Measurements from ENCODE around the gene SEMA3C.

The SEMA3C gene

DNA sequence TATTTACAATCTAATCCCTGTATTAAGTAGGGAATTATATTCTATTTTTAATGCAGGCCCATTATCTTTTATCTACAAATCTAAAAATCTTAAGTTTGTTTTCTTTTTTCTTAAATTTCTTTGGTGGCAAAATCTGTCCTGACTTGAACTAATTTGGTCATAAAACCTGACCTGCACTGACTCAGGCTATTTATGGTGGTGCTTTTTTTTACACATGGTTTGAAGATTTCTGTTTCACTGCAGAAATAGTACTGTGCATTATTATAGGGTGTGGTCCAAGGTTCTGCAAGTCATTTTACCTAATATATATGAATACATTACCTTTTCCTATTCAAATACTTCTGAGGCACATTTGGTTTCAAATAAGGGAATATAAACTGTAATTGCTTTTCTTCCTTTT is 143.4 kb downstream of the SEMA3C start:
- peaks cover 20% of the 10 kb centered on the region; the same call in 1 of the 2 replicates for H3K4me1 ChIP-seq (ENCODE audit: control insufficient read depth, insufficient read depth, low read length)
- H3K9me3 ChIP-seq (ENCODE audit: control insufficient read depth, insufficient read depth, low read depth, low read length): no peaks in the 10 kb centered on the region
- peaks cover 17% of the 10 kb centered on the region for H3K27me3 ChIP-seq (ENCODE audit: control insufficient read depth, insufficient read depth, low read length)
- no peak overlapping the region for H3K4me3 ChIP-seq (ENCODE audit: low read depth, low read length)
- no peak overlapping the region for H3K27ac ChIP-seq (ENCODE audit: low read depth, low read length)
- H3K9ac ChIP-seq (ENCODE audit: low read length): no peak overlapping the region
- no peaks in the 10 kb centered on the region for H3K36me3 ChIP-seq (ENCODE audit: control insufficient read depth, insufficient read depth, low read length)

DNA sequence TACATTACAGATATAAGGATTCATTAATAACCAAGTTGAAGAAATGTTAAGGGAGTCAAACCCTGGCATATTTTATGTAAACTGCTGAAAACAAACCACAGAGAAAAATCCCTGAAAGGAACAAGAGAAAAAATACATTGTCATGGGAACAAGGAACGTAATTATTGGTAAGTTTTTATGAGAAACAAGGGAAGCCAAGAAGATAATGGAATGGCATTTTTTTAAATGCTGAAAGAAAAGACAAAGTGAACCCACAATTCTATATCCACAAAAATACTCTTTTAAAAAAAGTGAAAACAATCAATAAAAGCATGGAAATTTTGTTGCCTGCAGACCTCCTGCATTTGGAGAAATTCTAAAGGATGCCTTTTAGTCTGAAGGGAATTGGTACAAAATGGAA is 144.0 kb downstream of the SEMA3C start:
- H3K27ac ChIP-seq (ENCODE audit: low read depth, low read length): no peak overlapping the region
- peaks cover 20% of the 10 kb centered on the region; the same call in 1 of the 2 replicates for H3K4me1 ChIP-seq (ENCODE audit: control insufficient read depth, insufficient read depth, low read length)
- H3K36me3 ChIP-seq (ENCODE audit: control insufficient read depth, insufficient read depth, low read length): no peaks in the 10 kb centered on the region
- peaks cover 22% of the 10 kb centered on the region for H3K27me3 ChIP-seq (ENCODE audit: control insufficient read depth, insufficient read depth, low read length)
- H3K9me3 ChIP-seq (ENCODE audit: control insufficient read depth, insufficient read depth, low read depth, low read length): no peaks in the 10 kb centered on the region
- H3K9ac ChIP-seq (ENCODE audit: low read length): no peak overlapping the region
- no peak overlapping the region for H3K4me3 ChIP-seq (ENCODE audit: low read depth, low read length)

- peaks cover 20% of the 10 kb centered on the region; the same call in 1 of the 2 replicates for H3K4me1 ChIP-seq (ENCODE audit: control insufficient read depth, insufficient read depth, low read length)
- no peak overlapping the region for H3K27ac ChIP-seq (ENCODE audit: low read depth, low read length)
- H3K9ac ChIP-seq (ENCODE audit: low read length): no peak overlapping the region
- no peaks in the 10 kb centered on the region for H3K9me3 ChIP-seq (ENCODE audit: control insufficient read depth, insufficient read depth, low read depth, low read length)
- H3K27me3 ChIP-seq (ENCODE audit: control insufficient read depth, insufficient read depth, low read length): peaks cover 23% of the 10 kb centered on the region
- no peak overlapping the region for H3K4me3 ChIP-seq (ENCODE audit: low read depth, low read length)
- H3K36me3 ChIP-seq (ENCODE audit: control insufficient read depth, insufficient read depth, low read length): no peaks in the 10 kb centered on the region
Observed at GRCh38 chr7:80773787-80774508, 144.9 kb downstream of the SEMA3C start.

- H3K4me3 ChIP-seq (ENCODE audit: low read depth, low read length): no peak overlapping the region
- peaks cover 20% of the 10 kb centered on the region; the same call in 1 of the 2 replicates for H3K4me1 ChIP-seq (ENCODE audit: control insufficient read depth, insufficient read depth, low read length)
- H3K27me3 ChIP-seq (ENCODE audit: control insufficient read depth, insufficient read depth, low read length): peaks cover 23% of the 10 kb centered on the region
- H3K9ac ChIP-seq (ENCODE audit: low read length): no peak overlapping the region
- no peaks in the 10 kb centered on the region for H3K9me3 ChIP-seq (ENCODE audit: control insufficient read depth, insufficient read depth, low read depth, low read length)
- H3K27ac ChIP-seq (ENCODE audit: low read depth, low read length): no peak overlapping the region
- no peaks in the 10 kb centered on the region for H3K36me3 ChIP-seq (ENCODE audit: control insufficient read depth, insufficient read depth, low read length)
Observed at GRCh38 chr7:80772347-80772993, 146.4 kb downstream of the SEMA3C start.

DNA sequence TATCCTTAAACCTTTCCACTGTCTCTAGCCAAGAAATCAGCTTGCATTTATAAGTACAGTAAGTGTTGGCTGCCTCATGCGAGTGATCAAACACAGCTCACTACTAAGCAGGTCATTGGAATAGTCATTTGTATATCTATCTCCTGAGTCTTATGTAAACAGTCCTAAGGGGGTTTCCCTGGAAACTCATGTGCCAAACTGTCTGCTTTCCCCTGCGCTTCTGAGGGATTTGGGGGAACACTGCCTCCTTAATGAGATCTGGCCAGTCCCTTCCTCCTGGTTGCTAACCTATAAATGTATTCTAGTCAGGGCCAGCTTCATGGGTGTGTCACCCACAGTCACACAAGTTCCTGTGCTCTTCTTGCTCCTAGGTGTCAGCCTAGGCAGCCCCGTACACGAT is 147.3 kb downstream of the SEMA3C start:
- H3K9ac ChIP-seq (ENCODE audit: low read length): no peak overlapping the region
- peaks cover 23% of the 10 kb centered on the region for H3K27me3 ChIP-seq (ENCODE audit: control insufficient read depth, insufficient read depth, low read length)
- no peak overlapping the region for H3K27ac ChIP-seq (ENCODE audit: low read depth, low read length)
- H3K4me3 ChIP-seq (ENCODE audit: low read depth, low read length): no peak overlapping the region
- H3K9me3 ChIP-seq (ENCODE audit: control insufficient read depth, insufficient read depth, low read depth, low read length): no peaks in the 10 kb centered on the region
- peaks cover 20% of the 10 kb centered on the region; the same call in 1 of the 2 replicates for H3K4me1 ChIP-seq (ENCODE audit: control insufficient read depth, insufficient read depth, low read length)
- H3K36me3 ChIP-seq (ENCODE audit: control insufficient read depth, insufficient read depth, low read length): no peaks in the 10 kb centered on the region

DNA sequence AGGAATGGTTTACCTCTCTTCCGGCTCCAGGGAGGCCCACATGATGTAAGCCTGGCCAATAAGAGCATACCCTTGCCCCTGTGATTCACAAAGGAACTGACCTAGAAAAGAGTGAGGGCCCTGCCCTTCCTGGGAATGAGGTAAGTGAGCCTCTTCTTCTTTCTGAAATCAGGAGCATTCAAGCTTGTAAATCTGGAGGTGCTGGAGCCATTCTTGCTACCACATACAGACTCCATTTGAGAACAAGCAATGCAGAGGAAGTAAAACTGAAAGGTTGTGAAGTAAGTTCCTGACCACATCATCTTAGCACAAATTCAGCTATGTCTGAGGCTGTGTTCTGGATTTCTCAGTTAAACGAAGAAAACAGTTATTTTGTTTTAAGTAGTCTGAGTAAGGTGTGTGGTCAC is 148.2 kb downstream of the SEMA3C start:
- no peak overlapping the region for H3K27ac ChIP-seq (ENCODE audit: low read depth, low read length)

GRCh38 chr7:80770061-80770460 is 148.8 kb downstream of the SEMA3C start:
- Histone ChIP-seq H3K27me3 (ENCODE audit: control insufficient read depth, insufficient read depth, low read length) (peaks cover 23% of the 10 kb centered on the region), H3K4me3 (ENCODE audit: low read depth, low read length) (no peak overlapping the region), H3K36me3 (ENCODE audit: control insufficient read depth, insufficient read depth, low read length) (no peaks in the 10 kb centered on the region), H3K9ac (ENCODE audit: low read length) (no peak overlapping the region), H3K9me3 (ENCODE audit: control insufficient read depth, insufficient read depth, low read depth, low read length) (no peaks in the 10 kb centered on the region), H3K27ac (ENCODE audit: low read depth, low read length) (no peak overlapping the region), H3K4me1 (ENCODE audit: control insufficient read depth, insufficient read depth, low read length) (peaks cover 20% of the 10 kb centered on the region; the same call in 1 of the 2 replicates)

More for the DNA sequence above, 148.2 kb downstream of the SEMA3C start:
- no peaks in the 10 kb centered on the region for H3K36me3 ChIP-seq (ENCODE audit: control insufficient read depth, insufficient read depth, low read length)
- peaks cover 23% of the 10 kb centered on the region for H3K27me3 ChIP-seq (ENCODE audit: control insufficient read depth, insufficient read depth, low read length)
- H3K4me1 ChIP-seq (ENCODE audit: control insufficient read depth, insufficient read depth, low read length): peaks cover 20% of the 10 kb centered on the region; the same call in 1 of the 2 replicates
- H3K9me3 ChIP-seq (ENCODE audit: control insufficient read depth, insufficient read depth, low read depth, low read length): no peaks in the 10 kb centered on the region
- H3K9ac ChIP-seq (ENCODE audit: low read length): no peak overlapping the region
- no peak overlapping the region for H3K4me3 ChIP-seq (ENCODE audit: low read depth, low read length)

DNA sequence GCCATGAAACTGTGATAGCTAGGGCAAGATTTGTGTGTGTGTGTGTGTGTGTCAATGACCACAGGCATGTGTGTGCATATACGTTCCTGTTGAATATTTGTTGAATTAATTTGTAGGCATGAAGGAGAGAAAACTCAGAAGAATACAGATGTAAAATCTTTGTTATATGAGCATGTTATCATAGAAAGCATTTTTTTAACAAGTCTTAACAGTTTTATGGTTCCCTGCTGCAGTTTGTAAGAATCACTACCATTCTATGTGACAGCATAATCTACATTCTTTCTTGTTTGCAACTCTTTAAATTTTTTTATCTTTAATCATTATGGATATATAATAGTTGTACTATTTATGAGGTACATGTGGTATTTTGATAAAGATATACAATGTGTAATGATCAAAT is 150.1 kb downstream of the SEMA3C start:
- Histone ChIP-seq H3K9me3 (ENCODE audit: control insufficient read depth, insufficient read depth, low read depth, low read length) (no peaks in the 10 kb centered on the region), H3K27ac (ENCODE audit: low read depth, low read length) (no peak overlapping the region), H3K4me3 (ENCODE audit: low read depth, low read length) (no peak overlapping the region), H3K36me3 (ENCODE audit: control insufficient read depth, insufficient read depth, low read length) (no peaks in the 10 kb centered on the region), H3K9ac (ENCODE audit: low read length) (no peak overlapping the region), H3K27me3 (ENCODE audit: control insufficient read depth, insufficient read depth, low read length) (peaks cover 21% of the 10 kb centered on the region), H3K4me1 (ENCODE audit: control insufficient read depth, insufficient read depth, low read length) (peaks cover 23% of the 10 kb centered on the region)

- Histone ChIP-seq H3K9me3 (ENCODE audit: control insufficient read depth, insufficient read depth, low read depth, low read length) (no peaks in the 10 kb centered on the region), H3K36me3 (ENCODE audit: control insufficient read depth, insufficient read depth, low read length) (no peaks in the 10 kb centered on the region), H3K27me3 (ENCODE audit: control insufficient read depth, insufficient read depth, low read length) (peaks cover 14% of the 10 kb centered on the region), H3K27ac (ENCODE audit: low read depth, low read length) (no peak overlapping the region), H3K4me1 (ENCODE audit: control insufficient read depth, insufficient read depth, low read length) (peaks cover 24% of the 10 kb centered on the region), H3K4me3 (ENCODE audit: low read depth, low read length) (no peak overlapping the region), H3K9ac (ENCODE audit: low read length) (no peak overlapping the region)
Observed at GRCh38 chr7:80767654-80768053, 151.2 kb downstream of the SEMA3C start.

DNA sequence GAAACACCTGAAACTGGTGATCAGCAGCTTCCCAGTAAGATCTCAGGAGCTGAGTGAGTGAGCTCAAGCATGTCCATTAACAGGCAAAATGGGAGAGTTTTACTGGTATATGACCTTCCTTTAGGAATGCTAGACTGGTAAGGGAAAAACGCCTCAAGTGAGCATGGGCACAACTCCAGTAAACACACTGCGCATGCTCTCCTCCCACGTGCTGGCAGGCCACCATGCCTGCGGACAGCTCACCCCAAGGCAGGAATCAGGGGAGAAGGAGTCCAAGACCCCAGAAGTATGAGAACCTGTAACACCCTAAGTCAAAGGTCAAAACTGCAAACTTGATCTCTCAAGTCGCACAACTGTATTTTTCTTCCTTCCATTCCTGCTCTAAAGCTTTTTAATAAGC is 152.1 kb downstream of the SEMA3C start:
- Histone ChIP-seq H3K4me3 (ENCODE audit: low read depth, low read length) (no peak overlapping the region), H3K9ac (ENCODE audit: low read length) (no peak overlapping the region), H3K27me3 (ENCODE audit: control insufficient read depth, insufficient read depth, low read length) (peaks cover 13% of the 10 kb centered on the region), H3K9me3 (ENCODE audit: control insufficient read depth, insufficient read depth, low read depth, low read length) (no peaks in the 10 kb centered on the region), H3K4me1 (ENCODE audit: control insufficient read depth, insufficient read depth, low read length) (peaks cover 24% of the 10 kb centered on the region), H3K27ac (ENCODE audit: low read depth, low read length) (no peak overlapping the region), H3K36me3 (ENCODE audit: control insufficient read depth, insufficient read depth, low read length) (no peaks in the 10 kb centered on the region)

DNA sequence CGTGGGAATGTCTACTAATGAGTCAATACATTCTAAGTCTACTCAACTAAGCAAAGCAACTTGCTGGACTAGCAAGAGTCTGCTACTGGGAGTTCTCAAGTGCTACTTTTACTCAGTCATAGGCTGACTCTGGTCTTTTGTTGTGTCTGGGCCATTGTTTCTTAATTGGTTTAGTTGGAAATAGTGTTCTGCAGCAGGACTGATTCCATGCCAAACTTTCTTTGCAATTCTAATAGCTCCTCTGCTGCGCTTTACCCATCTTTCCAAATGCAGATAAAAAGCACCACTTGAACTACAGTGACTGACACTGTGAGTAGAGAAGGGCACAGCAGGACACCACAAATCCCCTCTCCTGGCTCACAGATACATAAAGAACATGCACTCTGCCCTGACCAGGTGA is 154.7 kb downstream of the SEMA3C start:
- H3K4me3 ChIP-seq (ENCODE audit: low read depth, low read length): no peak overlapping the region
- no peak overlapping the region for H3K27ac ChIP-seq (ENCODE audit: low read depth, low read length)
- H3K27me3 ChIP-seq (ENCODE audit: control insufficient read depth, insufficient read depth, low read length): no peaks in the 10 kb centered on the region; the same call in 1 of the 2 replicates
- H3K4me1 ChIP-seq (ENCODE audit: control insufficient read depth, insufficient read depth, low read length): peaks cover 33% of the 10 kb centered on the region
- no peaks in the 10 kb centered on the region for H3K9me3 ChIP-seq (ENCODE audit: control insufficient read depth, insufficient read depth, low read depth, low read length)
- H3K36me3 ChIP-seq (ENCODE audit: control insufficient read depth, insufficient read depth, low read length): no peaks in the 10 kb centered on the region
- H3K9ac ChIP-seq (ENCODE audit: low read length): no peak overlapping the region

Data from HUES6 (cell line).